Sigmoid colon (tissue), 4 donors: ENCODE results near the gene F2RL2.

Experiments used
- CTCF ChIP-seq, 4 experiments: fragments of 450-650 bp in 3 of 4; fragments of 200-600 bp in 1 of 4; IDR thresholded peaks; one replicate each; pipeline ENCODE4 v1.5.1; 2016 to 2019; ENCODE audit warnings: antibody characterized with exemption in 4 of 4, mild to moderate bottlenecking in 3 of 4, moderate library complexity in 2 of 4
- POLR2A ChIP-seq, 2 donors: fragments of 450-650 bp; IDR thresholded peaks; one replicate each; pipeline ENCODE4 v1.6.1; 2016; ENCODE audit warnings: antibody characterized with exemption in 2 of 2, mild to moderate bottlenecking in 2 of 2, moderate library complexity in 2 of 2
- POLR2AphosphoS5 ChIP-seq, 4 donors: sonication (generic); formaldehyde crosslinking; IDR thresholded peaks; one replicate each; pipeline ENCODE4 v1.6.1; 2017; ENCODE audit warnings: antibody characterized with exemption in 4 of 4

- no peak for TF ChIP-seq POLR2A (IDR thresholded peaks at IDR 0.05)
- TF ChIP-seq CTCF (IDR thresholded peaks at IDR 0.05) = no peak
- no peak for TF ChIP-seq POLR2AphosphoS5 (IDR thresholded peaks at IDR 0.05)
These were observed 40.4 kb upstream of the F2RL2 start for GRCh38 chr5:76663573-76663972.
